GM12891 (cell line): ENCODE data around the gene PPP1R17.

Source experiments
- POLR2A ChIP-seq: IDR thresholded peaks from 2 replicates; pipeline ENCODE4 v1.6.1; 2011; ENCODE audit warnings: low read depth, low read length, control low read depth
- POLR2AphosphoS5 ChIP-seq: IDR thresholded peaks from 2 replicates; pipeline ENCODE4 v1.6.1; 2011; ENCODE audit warnings: low read depth, low read length, control low read depth

DNA sequence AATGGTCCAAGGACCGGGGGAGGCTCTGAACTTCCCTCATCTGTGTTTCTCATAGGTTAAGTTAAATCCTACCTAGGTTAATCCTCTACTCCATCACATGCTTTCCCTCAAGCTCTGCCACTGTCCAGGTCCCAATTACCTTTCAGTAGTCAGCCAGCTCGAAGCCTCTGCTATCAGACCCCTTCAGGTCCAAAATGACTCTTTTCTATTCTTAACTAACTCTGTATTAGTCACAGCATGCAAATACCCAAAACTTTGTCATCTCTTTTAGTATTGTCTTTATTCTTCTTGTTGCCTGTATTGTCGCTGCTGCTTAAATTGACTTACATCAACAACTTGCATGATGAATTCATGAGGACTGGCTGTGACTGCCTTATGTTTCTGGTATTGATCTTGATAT, 15.3 kb downstream of the PPP1R17 start:
- TF ChIP-seq POLR2A = no peak
- no peak for TF ChIP-seq POLR2AphosphoS5
